Lung (tissue), 12 donors: ENCODE measurements around the gene PIK3R4. TPM values are rescaled to one million over a fixed set of nuclear protein-coding genes. Genes with fewer than 3 reads are reported as not detected.

ENCODE experiments used
- ATAC-seq: fragments of 200-7000 bp; cut with Tn5 transposase; one replicate; pipeline ENCODE4 v1.9.1; 2020; ENCODE audit warnings: moderate number of reproducible peaks; ENCODE audit not compliant: insufficient read depth, low FRiP score
- DNase-seq, 3 donors: peaks; one replicate each; pipeline ENCODE4 v3.0.0-alpha.2; 2013 to 2017
- H3K27ac ChIP-seq, 2 donors: one replicate each; pipeline ENCODE4 v1.5.1; 2013; ENCODE audit warnings: mild to moderate bottlenecking in 2 of 2, moderate library complexity in 2 of 2, control low read depth in 1 of 2, inconsistent platforms in 1 of 2, low read depth in 1 of 2, low read length in 1 of 2
- H3K27me3 ChIP-seq, 3 donors: one replicate each; pipeline ENCODE4 v1.5.1; 2013; ENCODE audit warnings: low read length in 2 of 3; ENCODE audit not compliant: control insufficient read depth in 3 of 3, insufficient read depth in 3 of 3
- H3K36me3 ChIP-seq, 4 donors: one replicate each; pipeline ENCODE4 v1.5.1; 2013; ENCODE audit warnings: low read length in 4 of 4, mild to moderate bottlenecking in 1 of 4, moderate library complexity in 1 of 4; ENCODE audit not compliant: control insufficient read depth in 4 of 4, insufficient read depth in 4 of 4
- H3K4me1 ChIP-seq, 5 donors: one replicate each; pipeline ENCODE4 v1.5.1; 2013; ENCODE audit warnings: low read length in 5 of 5, mild to moderate bottlenecking in 2 of 5, moderate library complexity in 1 of 5; ENCODE audit not compliant: control insufficient read depth in 5 of 5, insufficient read depth in 5 of 5
- H3K4me3 ChIP-seq: one replicate; pipeline ENCODE4 v1.5.1; 2013; ENCODE audit warnings: mild to moderate bottlenecking, control low read depth, moderate library complexity
- H3K9ac ChIP-seq, 2 donors: one replicate each; pipeline ENCODE4 v1.5.1; 2013; ENCODE audit warnings: low read length in 2 of 2, control low read depth in 1 of 2; ENCODE audit not compliant: insufficient read depth in 1 of 2
- H3K9me3 ChIP-seq, 4 donors: one replicate each; pipeline ENCODE4 v1.5.1; 2013; ENCODE audit warnings: low read length in 3 of 4, mild to moderate bottlenecking in 1 of 4, moderate library complexity in 1 of 4; ENCODE audit not compliant: control insufficient read depth in 4 of 4, insufficient read depth in 3 of 4
- WGBS, 2 donors: extraction: QIAGEN DNeasy Blood & Tissue Kit; methylation state at CpG; one replicate each; pipeline ENCODE4 v1.1.7; 2013; 5-methylcytosine and 5-hydroxymethylcytosine counted together
- polyA plus RNA-seq, 2 donors: library from polyadenylated mRNA; stranded (reverse); fragments of 200-250 nt; gene quantifications; one replicate each; pipeline ENCODE4 v1.2.1, GENCODE V29; 2013
- total RNA-seq, 2 donors: library from RNA; depleted of rRNA in 1 of 2; stranded (reverse); fragments of >200 nt in 1 of 2; gene quantifications; one replicate each; pipeline ENCODE4 v1.2.1, GENCODE V29; 2014 to 2021
- TF ChIP-seq, protein P1 (sequence below): IDR thresholded peaks from 2 replicates; pipeline ENCODE4 v1.5.1; 2012; ENCODE audit warnings: mild to moderate bottlenecking; ENCODE audit errors: control extremely low read depth, extremely low read depth
- donor health status: control.
- donor health status: control.
- donor health status: Bipolar disorder and iron deficiency.
- donor health status: healthy.
- donor health status: DM: yes; HTN: yes; CAD: no.

The PIK3R4 gene
- total and polyA plus RNA-seq, 4 donors, result 21.6 to 43.0 (median 25.8) TPM

GRCh38 chr3:130737622-130738021, 9.0 kb downstream of the PIK3R4 start:
- no peaks in the 10 kb centered on the region for H3K27me3 ChIP-seq
- no peak overlapping the region for H3K9ac ChIP-seq
- H3K4me1 ChIP-seq, result peaks cover 0 to 16% (median 14%) of the 10 kb centered on the region in 5 donors
- no peak overlapping the region for H3K4me3 ChIP-seq
- TF ChIP-seq, protein P1, sequence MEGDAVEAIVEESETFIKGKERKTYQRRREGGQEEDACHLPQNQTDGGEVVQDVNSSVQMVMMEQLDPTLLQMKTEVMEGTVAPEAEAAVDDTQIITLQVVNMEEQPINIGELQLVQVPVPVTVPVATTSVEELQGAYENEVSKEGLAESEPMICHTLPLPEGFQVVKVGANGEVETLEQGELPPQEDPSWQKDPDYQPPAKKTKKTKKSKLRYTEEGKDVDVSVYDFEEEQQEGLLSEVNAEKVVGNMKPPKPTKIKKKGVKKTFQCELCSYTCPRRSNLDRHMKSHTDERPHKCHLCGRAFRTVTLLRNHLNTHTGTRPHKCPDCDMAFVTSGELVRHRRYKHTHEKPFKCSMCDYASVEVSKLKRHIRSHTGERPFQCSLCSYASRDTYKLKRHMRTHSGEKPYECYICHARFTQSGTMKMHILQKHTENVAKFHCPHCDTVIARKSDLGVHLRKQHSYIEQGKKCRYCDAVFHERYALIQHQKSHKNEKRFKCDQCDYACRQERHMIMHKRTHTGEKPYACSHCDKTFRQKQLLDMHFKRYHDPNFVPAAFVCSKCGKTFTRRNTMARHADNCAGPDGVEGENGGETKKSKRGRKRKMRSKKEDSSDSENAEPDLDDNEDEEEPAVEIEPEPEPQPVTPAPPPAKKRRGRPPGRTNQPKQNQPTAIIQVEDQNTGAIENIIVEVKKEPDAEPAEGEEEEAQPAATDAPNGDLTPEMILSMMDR, result no peak
- no peak overlapping the region for H3K27ac ChIP-seq
- WGBS, 2 donors, result 83 to 86% methylated on average over 2 of the region's 2 CpGs
- DNase-seq, result no peak
- H3K9me3 ChIP-seq, result no peaks in the 10 kb centered on the region
- peaks cover 2 to 7% (median 4%) of the 10 kb centered on the region in 4 donors for H3K36me3 ChIP-seq
- no peak for ATAC-seq

DNA sequence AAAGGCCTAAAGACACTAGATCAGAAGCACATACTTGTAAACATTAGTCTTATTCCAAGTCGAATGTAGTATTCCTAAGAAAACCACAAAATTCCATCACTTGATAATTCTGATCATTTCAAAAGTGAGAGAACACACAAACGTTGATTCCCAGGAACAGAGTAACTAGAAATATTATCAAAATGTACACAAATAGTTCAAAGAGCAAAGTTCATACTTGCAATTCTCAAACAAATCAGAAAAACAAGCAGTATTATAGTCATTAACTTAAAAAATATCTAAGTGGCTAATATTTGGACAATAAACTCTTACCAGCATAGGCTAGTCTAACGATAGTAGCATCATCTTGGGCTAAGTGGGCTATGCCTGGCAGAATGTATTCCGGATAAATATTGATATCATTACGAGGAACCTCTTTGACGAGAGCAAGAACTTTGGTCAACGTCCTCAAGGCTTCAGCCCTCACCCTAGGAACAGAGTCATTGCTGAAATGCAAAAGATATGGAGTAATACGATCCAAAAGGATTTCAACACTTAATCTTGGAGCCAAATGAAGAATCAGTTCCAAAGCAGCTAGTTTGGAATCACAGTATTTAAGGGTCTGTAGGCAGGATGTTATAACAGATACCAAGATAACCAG, 13.3 kb downstream of the PIK3R4 start:
- H3K4me1 ChIP-seq, result peaks cover 0 to 14% (median 2%) of the 10 kb centered on the region in 5 donors
- no peaks in the 10 kb centered on the region for H3K27me3 ChIP-seq
- peak in 2 of 3 donors; percentile 65 to 76 for DNase-seq
- 77 to 87% methylated on average over 8 of the region's 8 CpGs for WGBS, 2 donors
- ATAC-seq, result no peak
- H3K9me3 ChIP-seq, result no peaks in the 10 kb centered on the region
- H3K27ac ChIP-seq, result no peak overlapping the region
- peak overlapping the region in 1 of 2 donors; percentile 23 for H3K9ac ChIP-seq
- H3K36me3 ChIP-seq, result peaks cover 0 to 20% (median 4%) of the 10 kb centered on the region in 4 donors
- H3K4me3 ChIP-seq, result no peak overlapping the region
- TF ChIP-seq, protein P1, result no peak

DNA sequence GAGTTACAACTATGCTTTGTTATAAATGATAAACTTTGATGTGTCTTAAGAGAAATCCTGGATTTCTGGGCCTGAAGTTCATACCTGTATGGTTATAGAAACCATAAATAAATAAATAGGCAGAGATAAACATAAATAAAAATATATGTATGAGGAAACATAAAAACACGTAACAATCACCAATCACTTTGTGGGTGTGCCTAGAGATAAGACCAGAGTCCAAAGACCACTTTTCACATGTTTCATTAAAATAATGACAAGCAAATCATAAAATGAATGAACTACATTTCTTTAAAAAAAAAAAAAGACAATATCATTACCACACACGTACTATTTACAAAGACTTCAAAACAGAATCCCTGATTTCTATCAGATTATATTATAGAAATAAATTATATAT, 14.1 kb downstream of the PIK3R4 start:
- Histone ChIP-seq H3K9ac (no peak overlapping the region), H3K4me1 (peaks cover 0 to 14% (median 2%) of the 10 kb centered on the region in 5 donors), H3K27me3 (no peaks in the 10 kb centered on the region), H3K36me3 (peaks cover 0 to 20% (median 4%) of the 10 kb centered on the region in 4 donors), H3K4me3 (no peak overlapping the region), H3K9me3 (no peaks in the 10 kb centered on the region), H3K27ac (no peak overlapping the region)
- DNase-seq (no peak), ATAC-seq (no peak)
- 91 to 94% methylated on average over 2 of the region's 2 CpGs for WGBS, 2 donors
- TF ChIP-seq, protein P1, result no peak
